AG04449 (cell line): ENCODE results near the gene NAV2.
A peak's percentile ranks its signal among the peaks of the same experiment; 100 is the strongest.

Source experiments
- CTCF ChIA-PET: fragments of 350-600 bp; formaldehyde crosslinking; extraction: SDS; loops from one replicate; lab custom pipeline; 2021; ENCODE audit warnings: antibody characterized with exemption; lab: Yijun Ruan, JAX
- POLR2A ChIA-PET: fragments of 400-600, 350-600 bp; formaldehyde crosslinking; extraction: SDS; loops from one replicate; lab custom pipeline; 2020; ENCODE audit warnings: antibody characterized with exemption, inconsistent platforms; lab: Yijun Ruan, JAX
- DNase-seq: peaks from one replicate; pipeline ENCODE4 v3.0.0-alpha.2; 2010; ENCODE audit warnings: low read depth, low spot score
- H3K4me3 ChIP-seq: 2 replicates; pipeline ENCODE4 v1.5.1; 2011; ENCODE audit warnings: low read depth, mild to moderate bottlenecking, control low read depth, low read length
- CTCF ChIP-seq: IDR thresholded peaks from one replicate; pipeline ENCODE4 v1.5.1; 2011; ENCODE audit warnings: mild to moderate bottlenecking, moderate library complexity, low read length, control low read depth, inconsistent platforms; ENCODE audit not compliant: insufficient read depth; ENCODE audit errors: missing control alignments

The NAV2 gene

GRCh38 chr11:20032127-20032526, 319.5 kb downstream of the NAV2 start:
- POLR2A ChIA-PET = no interaction called here
- no peak for TF ChIP-seq CTCF
- CTCF ChIA-PET = no interaction called here
- no peak overlapping the region for H3K4me3 ChIP-seq
- DNase-seq = no peak

DNA sequence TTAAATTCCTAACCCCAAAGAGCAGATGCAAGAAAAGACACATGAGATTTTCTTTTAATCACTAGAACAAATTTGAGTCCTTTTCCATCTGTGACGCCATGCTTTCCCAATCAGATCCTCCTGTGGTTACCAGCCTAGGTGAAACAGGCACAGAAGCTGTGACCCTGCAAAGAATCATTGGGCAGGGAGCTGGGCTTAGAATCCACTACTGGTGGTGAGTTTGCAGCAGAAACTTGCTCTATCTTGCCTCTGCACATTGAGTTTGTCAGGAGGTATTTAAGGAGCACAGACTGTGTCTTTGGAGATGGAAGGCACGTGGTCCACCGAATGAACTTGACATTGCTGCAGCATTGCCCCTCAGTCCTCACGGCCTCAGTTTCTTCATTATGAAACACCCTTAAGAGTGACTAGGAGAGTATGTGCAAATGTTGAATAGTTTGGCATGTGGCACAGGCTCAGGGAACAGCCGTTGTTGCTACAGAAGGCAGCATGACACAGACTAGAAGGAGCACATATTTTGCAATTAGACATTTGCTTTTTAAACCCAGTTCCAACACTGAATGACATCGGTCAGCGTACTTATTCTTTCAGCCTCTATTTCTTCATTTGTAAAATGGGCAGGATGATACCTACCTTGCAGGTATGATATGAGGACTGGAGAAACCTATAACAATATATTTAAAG, 320.1 kb downstream of the NAV2 start:
- no peak for TF ChIP-seq CTCF
- CTCF ChIA-PET = interaction anchor here (1.0 kb wide), 1 partner anchor 78 kb away, joined by 5 read pairs; no protein-coding TSS in a partner anchor
- no peak for DNase-seq
- H3K4me3 ChIP-seq = no peak overlapping the region
- POLR2A ChIA-PET = no interaction called here

GRCh38 chr11:20033806-20034205, 321.2 kb downstream of the NAV2 start:
- DNase-seq = no peak
- H3K4me3 ChIP-seq = no peak overlapping the region
- TF ChIP-seq CTCF = no peak
- CTCF ChIA-PET = interaction anchor here (1.0 kb wide), 1 partner anchor 77 kb away, joined by 5 read pairs; no protein-coding TSS in a partner anchor
- POLR2A ChIA-PET = no interaction called here

GRCh38 chr11:20034941-20035340, 322.3 kb downstream of the NAV2 start:
- POLR2A ChIA-PET = interaction anchor here (1.0 to 1.3 kb wide), 3 partner anchors 10 to 63 kb away, joined by 4 read pairs; no protein-coding TSS in a partner anchor
- CTCF ChIA-PET = interaction anchor here (0.8 to 2.0 kb wide), 9 partner anchors 10 to 97 kb away, joined by 3 to 9 read pairs (median 4); no protein-coding TSS in a partner anchor
- no peak overlapping the region for H3K4me3 ChIP-seq
- TF ChIP-seq CTCF = no peak
- DNase-seq = no peak

GRCh38 chr11:20035375-20035700, 322.7 kb downstream of the NAV2 start:
- ChIA-PET POLR2A (interaction anchor here (1.0 to 1.3 kb wide), 3 partner anchors 9 to 63 kb away, joined by 4 read pairs; no protein-coding TSS in a partner anchor), CTCF (interaction anchor here (0.8 to 2.0 kb wide), 11 partner anchors 10 to 97 kb away, joined by 3 to 9 read pairs (median 3); no protein-coding TSS in a partner anchor)
- no peak for TF ChIP-seq CTCF
- no peak overlapping the region for H3K4me3 ChIP-seq
- no peak for DNase-seq

GRCh38 chr11:20035701-20036601, 323.3 kb downstream of the NAV2 start:
- ChIA-PET CTCF (interaction anchor here (0.8 to 2.0 kb wide), 11 partner anchors 9 to 97 kb away, joined by 3 to 9 read pairs (median 3); no protein-coding TSS in a partner anchor), POLR2A (interaction anchor here (1.0 to 1.3 kb wide), 3 partner anchors 9 to 62 kb away, joined by 4 read pairs; no protein-coding TSS in a partner anchor)
- H3K4me3 ChIP-seq = no peak overlapping the region
- TF ChIP-seq CTCF = no peak
- DNase-seq = peak; percentile 91
